ENCODE results near the gene IARS1.

- TF ChIP-seq CTCF (IDR thresholded peaks at IDR 0.05) (no peak), POLR2AphosphoS5 (IDR thresholded peaks at IDR 0.05) (no peak), POLR2A (IDR thresholded peaks at IDR 0.05) (no peak)
Measured at GRCh38 chr9:92299116-92299515, 5.6 kb upstream of the IARS1 start.

Measured in breast epithelium (tissue), 3 donors.